Panc1 (cell line): ENCODE data around the gene HS1BP3. TPM values are rescaled to one million over a fixed set of nuclear protein-coding genes. Genes with fewer than 3 reads are reported as not detected.

Experiments
- ATAC-seq: fragments of 200-7000 bp; cut with Tn5 transposase; 2 replicates; pipeline ENCODE4 v1.9.1; 2020; ENCODE audit warnings: mild to moderate bottlenecking, moderate library complexity
- BruUV-seq: library from RNA; stranded (reverse); fragments of 400-500 nt; replicated peaks from 2 replicates; lab custom pipeline; 2021; lab: Mats Ljungman, UMichigan
- CTCF ChIA-PET: fragments of 300-600 bp; sonication (Branson Sonifier 250); formaldehyde crosslinking; loops from one replicate; lab custom pipeline; 2022; ENCODE audit warnings: antibody characterized with exemption; lab: Charles Lee
- POLR2A ChIA-PET: fragments of 300-600 bp; sonication (Branson Sonifier 250); formaldehyde crosslinking; loops from one replicate; lab custom pipeline; 2022; ENCODE audit warnings: antibody characterized with exemption; lab: Charles Lee
- DNase-seq: peaks from one replicate; pipeline ENCODE4 v3.0.0-alpha.2; 2010; ENCODE audit warnings: low read depth, low spot score
- H3K27ac ChIP-seq: 2 replicates; pipeline ENCODE4 v1.5.1; 2011; ENCODE audit warnings: mild to moderate bottlenecking, low read length, inconsistent platforms
- H3K27me3 ChIP-seq: fragments of 200-500 bp; sonication (Bioruptor generic); 2 replicates; pipeline ENCODE4 v1.6.0; 2014; ENCODE audit warnings: low read length, inconsistent platforms; ENCODE audit not compliant: control insufficient read depth, insufficient read depth
- H3K36me3 ChIP-seq: fragments of 200-500 bp; sonication (Bioruptor generic); 2 replicates; pipeline ENCODE4 v1.5.1; 2014; ENCODE audit warnings: inconsistent platforms, mild to moderate bottlenecking, low read length, moderate library complexity; ENCODE audit not compliant: control insufficient read depth, insufficient read depth
- H3K4me1 ChIP-seq: 2 replicates; pipeline ENCODE4 v1.5.1; 2011; ENCODE audit warnings: inconsistent platforms, mild to moderate bottlenecking, low read length, moderate library complexity; ENCODE audit not compliant: control insufficient read depth, insufficient read depth
- H3K4me3 ChIP-seq, 2 experiments: 2 replicates each; pipeline ENCODE4 v1.5.1; 2011 to 2012; ENCODE audit warnings: low read depth in 2 of 2, low read length in 2 of 2, mild to moderate bottlenecking in 2 of 2, inconsistent platforms in 1 of 2, moderate library complexity in 1 of 2
- H3K9me3 ChIP-seq: fragments of 200-500 bp; sonication (Bioruptor generic); 2 replicates; pipeline ENCODE4 v1.5.1; 2014; ENCODE audit warnings: low read depth, mild to moderate bottlenecking, inconsistent platforms, low read length, moderate library complexity; ENCODE audit not compliant: control insufficient read depth, insufficient read depth
- CTCF ChIP-seq: fragments of 450-650 bp; IDR thresholded peaks from 2 replicates; pipeline ENCODE4 v1.5.1; 2017; ENCODE audit warnings: mild to moderate bottlenecking
- POLR2AphosphoS5 ChIP-seq: IDR thresholded peaks from 2 replicates; pipeline ENCODE4 v1.6.1; 2012; ENCODE audit warnings: mild to moderate bottlenecking, low read depth, low read length, moderate library complexity
- SIN3A ChIP-seq: IDR thresholded peaks from 2 replicates; pipeline ENCODE4 v1.6.1; 2012; ENCODE audit warnings: low read depth, mild to moderate bottlenecking, low read length, moderate library complexity, borderline replicate concordance; ENCODE audit not compliant: insufficient read depth
- TCF7L2 ChIP-seq: IDR thresholded peaks from 2 replicates; pipeline ENCODE4 v1.6.1; 2011; ENCODE audit warnings: mild to moderate bottlenecking, low read depth, low read length, inconsistent platforms
- in situ Hi-C: cut with HindIII; loops from 2 replicates; pipeline ENCODE4 v1.10.0; 2016; ENCODE audit warnings: low sequenced_read_pairs, low pct_unique_long_range_greater_than_20kb
- intact Hi-C: fragments of 100-400 bp; cut with micrococcal nuclease; formaldehyde crosslinking; loops from one replicate; pipeline ENCODE4 v1.10.0; 2022; ENCODE audit not compliant: unreplicated experiment
- total RNA-seq: library from RNA; stranded (reverse); gene quantifications from one replicate; pipeline ENCODE4 v1.2.1, GENCODE V29; 2021; ENCODE audit not compliant: unreplicated experiment
- TF ChIP-seq, protein P1 (sequence below), 2 experiments: IDR thresholded peaks; 2 replicates each; pipeline ENCODE4 v1.6.1; 2011 to 2012; ENCODE audit warnings: low read depth in 2 of 2, control low read depth in 1 of 2, low read length in 1 of 2, mild to moderate bottlenecking in 1 of 2, moderate library complexity in 1 of 2; ENCODE audit not compliant: insufficient read depth in 1 of 2

The HS1BP3 gene
- total RNA-seq, 1 experiment from 2014 or later: 46.1 TPM

DNA sequence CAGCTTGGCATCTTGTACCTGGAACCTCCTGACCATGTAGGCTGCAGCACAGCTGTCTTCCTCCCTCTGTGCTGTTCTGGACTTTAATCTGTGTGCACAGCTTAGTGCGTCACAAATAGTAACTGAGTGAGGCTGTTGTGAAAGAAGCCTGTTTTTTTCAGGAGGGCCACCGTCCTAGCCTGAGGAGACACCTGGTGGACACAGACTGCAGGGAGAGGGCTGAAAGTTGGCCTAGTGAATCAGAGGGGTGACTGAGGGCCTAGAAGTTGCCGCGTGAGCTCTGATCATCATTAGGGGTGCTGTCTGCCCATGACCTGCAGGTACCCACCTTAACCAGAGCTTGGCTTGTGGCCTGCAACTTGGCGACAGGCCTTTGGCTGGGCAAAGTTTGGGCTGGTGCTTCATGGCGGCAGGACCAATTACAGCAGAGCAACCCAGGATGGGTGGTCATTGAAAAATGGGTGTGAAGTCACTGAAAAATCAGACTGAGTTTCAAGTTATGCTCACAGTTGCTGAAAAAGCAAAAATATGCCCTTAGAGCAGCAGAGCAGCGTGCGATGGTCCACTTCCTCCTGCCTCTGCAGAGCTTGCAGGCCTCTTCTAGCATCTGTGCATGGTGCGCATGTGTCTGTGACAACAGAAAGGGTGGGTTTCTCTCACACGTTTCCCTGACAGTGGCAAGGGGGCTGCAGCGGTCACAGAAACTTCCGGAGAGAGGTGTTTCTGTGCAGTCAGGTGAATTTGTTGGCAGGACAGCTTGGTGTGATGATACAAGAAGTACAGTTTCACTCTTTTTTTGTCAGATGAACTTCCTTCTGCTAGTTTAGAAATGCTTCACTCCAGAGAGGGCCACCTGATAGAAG is 25.7 kb upstream of the HS1BP3 start:
- H3K36me3 ChIP-seq: no peaks in the 10 kb centered on the region
- no TSS peak for BruUV-seq
- H3K4me3 ChIP-seq: no peak overlapping the region
- H3K27ac ChIP-seq: no peak overlapping the region
- intact Hi-C loops (no loop called here), in situ Hi-C loops (no loop called here)
- ATAC-seq (no peak), DNase-seq (no peak)
- TF ChIP-seq CTCF: no peak; the same call in 1 of the 2 replicates
- CTCF ChIA-PET: interaction anchor here (1.3 kb wide), 1 partner anchor 15 kb away, joined by 3 read pairs; no protein-coding TSS in a partner anchor
- H3K9me3 ChIP-seq: no peaks in the 10 kb centered on the region
- POLR2A ChIA-PET: no interaction called here
- no peaks in the 10 kb centered on the region for H3K27me3 ChIP-seq
- H3K4me1 ChIP-seq: no peaks in the 10 kb centered on the region

- ChIA-PET CTCF (interaction anchor here (0.6 to 1.3 kb wide), 3 partner anchors 12 to 21 kb away, joined by 3 to 4 read pairs (median 3); no protein-coding TSS in a partner anchor), POLR2A (no interaction called here)
- no TSS peak for BruUV-seq
- no peak overlapping the region for H3K4me3 ChIP-seq
- TF ChIP-seq, protein P1, sequence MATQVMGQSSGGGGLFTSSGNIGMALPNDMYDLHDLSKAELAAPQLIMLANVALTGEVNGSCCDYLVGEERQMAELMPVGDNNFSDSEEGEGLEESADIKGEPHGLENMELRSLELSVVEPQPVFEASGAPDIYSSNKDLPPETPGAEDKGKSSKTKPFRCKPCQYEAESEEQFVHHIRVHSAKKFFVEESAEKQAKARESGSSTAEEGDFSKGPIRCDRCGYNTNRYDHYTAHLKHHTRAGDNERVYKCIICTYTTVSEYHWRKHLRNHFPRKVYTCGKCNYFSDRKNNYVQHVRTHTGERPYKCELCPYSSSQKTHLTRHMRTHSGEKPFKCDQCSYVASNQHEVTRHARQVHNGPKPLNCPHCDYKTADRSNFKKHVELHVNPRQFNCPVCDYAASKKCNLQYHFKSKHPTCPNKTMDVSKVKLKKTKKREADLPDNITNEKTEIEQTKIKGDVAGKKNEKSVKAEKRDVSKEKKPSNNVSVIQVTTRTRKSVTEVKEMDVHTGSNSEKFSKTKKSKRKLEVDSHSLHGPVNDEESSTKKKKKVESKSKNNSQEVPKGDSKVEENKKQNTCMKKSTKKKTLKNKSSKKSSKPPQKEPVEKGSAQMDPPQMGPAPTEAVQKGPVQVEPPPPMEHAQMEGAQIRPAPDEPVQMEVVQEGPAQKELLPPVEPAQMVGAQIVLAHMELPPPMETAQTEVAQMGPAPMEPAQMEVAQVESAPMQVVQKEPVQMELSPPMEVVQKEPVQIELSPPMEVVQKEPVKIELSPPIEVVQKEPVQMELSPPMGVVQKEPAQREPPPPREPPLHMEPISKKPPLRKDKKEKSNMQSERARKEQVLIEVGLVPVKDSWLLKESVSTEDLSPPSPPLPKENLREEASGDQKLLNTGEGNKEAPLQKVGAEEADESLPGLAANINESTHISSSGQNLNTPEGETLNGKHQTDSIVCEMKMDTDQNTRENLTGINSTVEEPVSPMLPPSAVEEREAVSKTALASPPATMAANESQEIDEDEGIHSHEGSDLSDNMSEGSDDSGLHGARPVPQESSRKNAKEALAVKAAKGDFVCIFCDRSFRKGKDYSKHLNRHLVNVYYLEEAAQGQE (IDR thresholded peaks at IDR 0.05; ENCODE audit: insufficient read depth in 1 of 2, low read depth in 2 of 2, low read length in 1 of 2): no peak
- no peak for TF ChIP-seq POLR2AphosphoS5
- TF ChIP-seq CTCF: no peak
- no peak for TF ChIP-seq TCF7L2
- TF ChIP-seq SIN3A: no peak
- DNase-seq (no peak), ATAC-seq (peak; percentile 78)
- H3K4me1 ChIP-seq: no peaks in the 10 kb centered on the region
- no peaks in the 10 kb centered on the region for H3K36me3 ChIP-seq
- no peaks in the 10 kb centered on the region for H3K9me3 ChIP-seq
- H3K27ac ChIP-seq: no peak overlapping the region
- no peaks in the 10 kb centered on the region for H3K27me3 ChIP-seq
- in situ Hi-C loops: no loop called here
- intact Hi-C loops: no loop called here
These were observed 24.9 kb upstream of the HS1BP3 start for GRCh38 chr2:20675701-20676352.
